Forelimb muscle (tissue), 1 donor: Measurements from ENCODE around the gene KIF22. TPM values are rescaled to one million over a fixed set of nuclear protein-coding genes. Genes with fewer than 3 reads are reported as not detected.
"Not testable (repeated sequence)": the region's sequence is repeated elsewhere in the genome, so short reads cannot be mapped to it uniquely, and the experiment has no call there.

ENCODE experiments used
- DNase-seq: peaks from one replicate; pipeline ENCODE4 v3.0.0-alpha.2; 2013; ENCODE audit warnings: low read depth
- polyA plus RNA-seq: library from polyadenylated mRNA; unstranded; fragments of 120-200 nt; gene quantifications from one replicate; pipeline ENCODE4 v1.2.1, GENCODE V29; 2013; ENCODE audit not compliant: insufficient read length

KIF22 gene
- polyA plus RNA-seq: 24.9 TPM

- peak; percentile 97 for DNase-seq
These were observed at the start of gene KIF22 for GRCh38 chr16:29790183-29790948. KIF22 (plus strand) TSS chr16:29790751; CDS start chr16:29790760, 9 bp downstream.

DNA sequence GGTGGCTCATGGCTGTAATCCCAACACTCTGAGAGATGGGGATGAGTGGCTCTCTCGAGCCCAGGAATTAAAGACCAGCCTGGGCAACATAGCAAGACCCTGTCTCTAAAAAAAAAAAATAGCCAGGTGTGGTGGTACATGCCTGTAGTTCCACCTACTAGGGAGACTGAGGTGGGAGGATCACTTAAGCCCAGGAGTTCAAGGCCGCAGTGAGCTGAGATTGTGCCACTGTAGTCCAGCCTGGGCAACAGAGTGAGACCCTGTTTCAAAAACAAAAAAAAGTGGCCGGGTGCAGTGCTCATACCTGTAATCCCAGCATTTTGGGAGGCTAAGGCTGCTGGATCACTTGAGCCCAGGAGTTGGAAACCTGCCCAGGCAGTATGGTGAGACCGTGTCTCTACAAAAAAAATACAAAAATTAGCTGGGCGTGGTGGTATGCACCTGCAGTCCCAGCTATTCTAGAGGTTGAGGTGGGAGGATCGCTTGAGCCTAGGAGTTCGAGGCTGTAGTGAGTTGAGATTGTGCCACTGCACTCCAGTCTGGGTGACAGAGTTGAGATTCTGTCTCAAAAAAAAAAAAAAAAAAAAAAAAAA lies 47.8 kb upstream of the KIF22 start:
- no peak for DNase-seq

GRCh38 chr16:29743475-29743826 lies 47.1 kb upstream of the KIF22 start:
- DNase-seq: no peak

DNA sequence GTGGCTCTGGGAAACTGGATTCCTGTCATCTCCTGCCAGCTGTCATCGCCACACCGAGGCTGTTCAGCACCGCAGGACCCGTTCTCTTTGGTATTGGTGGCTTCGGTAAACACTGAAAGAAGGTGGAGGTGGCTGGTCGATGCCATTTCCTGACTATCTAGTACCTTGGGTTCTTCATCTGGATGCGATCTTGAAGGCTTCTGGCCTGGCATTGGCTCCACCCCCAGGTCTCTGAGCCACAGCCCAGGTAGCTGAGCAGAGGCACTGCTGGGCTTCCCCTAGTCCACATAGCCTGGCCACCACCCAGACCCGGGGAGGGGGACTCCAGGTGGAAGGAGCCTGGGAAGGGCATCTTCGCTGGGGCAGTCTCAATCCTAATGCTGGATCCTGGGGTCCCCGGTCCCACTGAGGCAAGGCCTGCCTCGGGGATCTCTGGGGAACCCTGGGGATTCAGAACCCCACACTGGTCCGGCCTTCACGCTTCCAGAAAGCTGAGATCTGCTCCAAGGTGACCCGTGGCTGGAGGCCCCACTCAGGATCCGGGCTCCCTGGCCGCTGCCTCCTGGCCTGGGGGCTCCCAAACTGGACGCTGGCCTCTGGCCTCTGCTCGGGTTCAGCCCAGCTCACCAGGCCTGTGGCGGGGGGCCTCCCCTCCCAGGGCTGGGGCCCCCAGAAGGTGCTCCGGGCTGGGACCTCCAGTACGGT lies 46.6 kb upstream of the KIF22 start:
- DNase-seq: no peak

DNA sequence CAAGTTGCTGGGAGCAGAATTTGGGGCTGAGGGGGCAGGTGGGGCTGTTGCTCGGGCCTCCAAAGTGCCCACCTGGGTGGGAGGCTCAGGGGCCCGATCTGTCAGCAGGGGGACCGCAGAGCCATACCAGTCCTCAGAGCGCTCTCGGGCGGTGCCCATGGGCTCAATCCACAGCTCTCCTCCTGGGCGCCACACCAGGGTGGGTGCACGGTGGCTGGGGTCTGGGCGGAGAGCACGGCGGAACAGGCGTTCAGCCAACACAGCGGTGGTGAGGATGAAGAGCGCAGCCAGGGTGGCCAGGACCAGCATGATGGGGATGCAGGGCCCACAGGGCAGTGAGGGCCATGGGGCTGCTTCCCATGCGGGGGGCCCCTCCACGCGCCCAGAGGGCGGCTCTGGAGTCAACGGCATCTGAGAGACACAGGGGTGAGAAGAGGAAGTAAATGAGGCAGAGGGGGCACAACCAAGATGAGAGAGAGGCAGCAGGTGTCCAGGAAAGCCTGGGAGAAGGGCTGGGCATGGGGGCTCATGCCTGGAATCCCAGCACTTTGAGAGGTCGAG lies 45.9 kb upstream of the KIF22 start:
- no peak for DNase-seq

DNA sequence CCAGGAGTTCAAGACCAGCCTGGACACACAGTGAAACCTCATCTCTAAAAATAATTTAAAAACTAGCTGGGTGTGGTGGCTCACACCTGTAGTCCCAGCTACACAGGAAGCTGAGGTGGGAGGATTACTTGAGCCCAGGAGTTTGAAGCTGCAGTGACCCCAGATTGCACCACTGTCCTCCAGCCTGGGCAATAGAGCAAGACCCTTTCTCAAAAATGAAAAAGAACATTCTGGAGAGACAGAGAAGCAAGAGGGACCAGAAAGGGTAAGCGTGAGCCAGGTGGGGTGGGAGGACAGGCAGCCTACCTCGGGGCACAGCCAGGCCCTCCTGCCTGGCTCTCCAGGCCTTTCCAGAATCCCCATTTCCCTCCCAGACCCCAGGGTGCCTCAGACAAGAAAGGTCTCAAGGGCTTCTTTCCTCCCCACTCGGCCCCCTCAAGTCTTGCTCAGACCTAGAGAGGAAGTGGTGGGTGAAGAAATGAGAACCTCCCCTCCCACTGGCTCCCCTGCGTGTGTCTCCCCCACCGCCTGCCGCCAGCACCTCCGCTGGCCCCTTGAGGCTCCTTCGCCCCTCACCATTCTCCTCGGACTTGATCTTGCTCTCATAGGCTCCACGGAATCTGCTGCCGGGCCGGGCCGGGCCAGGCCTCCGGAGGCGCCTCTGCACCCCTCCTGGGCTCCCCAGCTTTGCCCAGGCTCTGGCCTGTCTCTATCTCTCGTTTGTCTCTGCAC lies 45.3 kb upstream of the KIF22 start:
- no peak for DNase-seq

DNA sequence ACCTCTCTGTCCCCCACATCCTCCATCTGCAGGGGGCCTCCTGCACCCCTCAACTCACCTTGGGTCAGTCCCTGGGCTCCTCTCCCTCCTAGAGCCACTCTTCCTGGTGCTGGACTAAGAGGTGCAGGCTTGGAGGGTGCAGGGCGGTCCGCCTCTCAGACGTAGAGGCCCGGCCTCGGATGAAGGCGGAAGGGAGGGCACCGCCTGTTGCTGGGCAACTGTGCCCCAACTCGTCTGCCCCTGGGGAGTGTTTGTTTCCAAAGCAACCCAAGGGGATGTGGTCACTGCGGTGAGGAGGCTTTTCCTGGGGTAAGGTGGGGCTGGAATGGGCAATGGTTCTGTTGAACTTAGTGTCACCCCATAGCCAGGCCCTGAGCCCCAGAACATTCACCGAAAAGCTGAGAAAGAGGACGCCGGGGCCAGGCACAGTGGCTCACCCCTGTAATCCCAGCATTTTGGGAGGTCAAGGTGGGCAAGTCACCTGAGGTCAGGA lies 44.7 kb upstream of the KIF22 start, which contains the start of gene C16orf54:
Gene C16orf54 (minus strand): TSS at position 138 of the 493 bp plus-strand sequence. CDS start 1,039 bp downstream, outside the sequence.
- DNase-seq: no peak

GRCh38 chr16:29746518-29746917 lies 44.0 kb upstream of the KIF22 start:
- DNase-seq: not testable (repeated sequence)

- DNase-seq: no peak
These were observed 42.4 kb upstream of the KIF22 start for GRCh38 chr16:29747947-29748759.

DNA sequence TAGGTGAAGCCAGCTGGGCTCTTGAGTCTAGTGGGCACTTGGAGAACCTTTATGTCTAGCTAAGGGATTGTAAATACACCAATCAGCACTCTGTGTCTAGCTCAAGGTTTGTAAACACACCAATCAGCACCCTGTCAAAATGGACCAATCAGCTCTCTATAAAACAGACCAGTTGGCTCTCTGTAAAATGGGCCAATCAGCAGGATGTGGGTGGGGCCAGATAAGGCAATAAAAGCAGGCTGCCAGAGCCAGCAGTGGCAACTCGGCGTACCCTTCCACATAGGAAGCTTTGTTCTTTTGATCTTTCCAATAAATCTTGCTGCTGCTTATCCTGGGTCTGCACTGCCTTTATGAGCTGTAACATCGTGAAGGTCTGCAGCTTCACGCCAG lies 41.8 kb upstream of the KIF22 start:
- not testable (repeated sequence) for DNase-seq

DNA sequence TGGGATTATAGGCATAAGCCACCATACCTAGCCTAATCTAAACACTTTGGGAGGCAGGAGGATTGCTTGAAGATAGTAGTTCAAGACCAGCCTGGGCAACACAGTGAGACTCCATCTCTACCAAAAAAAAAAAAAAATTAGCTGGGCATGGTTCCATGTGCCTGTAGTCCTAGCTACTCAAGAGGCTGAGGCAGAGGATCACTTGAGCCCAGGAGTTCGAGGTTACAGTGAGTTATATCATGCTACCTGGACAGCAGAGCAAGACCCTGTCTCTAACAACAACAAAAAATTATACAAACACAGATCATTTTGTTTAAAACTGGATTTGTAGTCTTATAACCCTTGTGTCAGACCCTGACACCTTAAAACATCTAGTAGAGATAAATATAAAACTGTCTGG lies 37.0 kb upstream of the KIF22 start:
- no peak for DNase-seq

DNA sequence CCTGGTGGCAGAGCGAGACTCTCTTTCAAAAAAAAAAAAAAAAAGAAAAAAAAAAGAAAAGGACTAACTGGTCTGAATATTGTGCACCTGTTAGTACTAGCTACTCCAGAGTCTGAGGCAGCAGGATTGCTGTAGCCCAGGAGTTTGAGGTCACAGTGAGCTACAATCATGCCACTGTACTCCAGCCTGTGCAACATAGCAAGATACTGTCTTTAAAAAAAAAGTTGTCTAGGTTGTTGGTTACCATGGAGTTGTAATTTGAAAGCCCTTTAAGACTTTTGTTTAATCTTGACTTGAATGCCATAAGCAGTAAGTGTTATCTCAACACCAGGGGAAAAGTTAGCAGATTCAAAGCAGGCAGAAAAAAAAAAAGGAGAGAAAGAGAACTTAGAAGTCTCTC lies 33.9 kb upstream of the KIF22 start:
- DNase-seq: no peak

- DNase-seq: not testable (repeated sequence)
These were observed 33.5 kb upstream of the KIF22 start for GRCh38 chr16:29757086-29757485.

DNA sequence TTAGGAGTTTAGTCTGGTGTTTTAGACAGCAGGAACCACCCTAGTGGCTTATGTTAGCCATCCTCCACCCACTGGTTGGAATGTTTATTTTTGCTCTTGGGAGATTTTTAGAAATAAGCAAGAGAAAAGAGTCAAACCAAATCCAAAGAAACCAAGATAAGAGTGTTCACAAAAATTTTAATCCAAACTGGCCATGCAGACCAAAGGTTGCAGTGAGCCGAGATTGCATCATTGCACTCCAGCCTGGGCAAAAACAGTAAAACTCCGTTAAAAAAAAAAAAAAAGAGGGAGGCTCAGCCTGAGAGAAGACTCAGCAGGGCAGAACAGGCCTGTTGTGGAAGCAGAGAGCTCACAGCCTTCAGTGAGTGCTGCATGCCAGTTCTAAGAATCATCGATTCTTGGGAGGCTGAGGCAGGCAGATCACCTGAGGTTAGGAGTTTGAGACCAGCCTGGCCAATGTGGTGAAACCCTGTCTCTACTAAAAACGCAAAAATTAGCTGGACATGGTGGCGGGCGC lies 32.5 kb upstream of the KIF22 start:
- no peak for DNase-seq

GRCh38 chr16:29760567-29761279 lies 29.8 kb upstream of the KIF22 start:
- DNase-seq: no peak

- not testable (repeated sequence) for DNase-seq
These were observed 29.3 kb upstream of the KIF22 start for GRCh38 chr16:29761280-29761651.

- DNase-seq: no peak
These were observed 28.7 kb upstream of the KIF22 start for GRCh38 chr16:29761882-29762281.

DNA sequence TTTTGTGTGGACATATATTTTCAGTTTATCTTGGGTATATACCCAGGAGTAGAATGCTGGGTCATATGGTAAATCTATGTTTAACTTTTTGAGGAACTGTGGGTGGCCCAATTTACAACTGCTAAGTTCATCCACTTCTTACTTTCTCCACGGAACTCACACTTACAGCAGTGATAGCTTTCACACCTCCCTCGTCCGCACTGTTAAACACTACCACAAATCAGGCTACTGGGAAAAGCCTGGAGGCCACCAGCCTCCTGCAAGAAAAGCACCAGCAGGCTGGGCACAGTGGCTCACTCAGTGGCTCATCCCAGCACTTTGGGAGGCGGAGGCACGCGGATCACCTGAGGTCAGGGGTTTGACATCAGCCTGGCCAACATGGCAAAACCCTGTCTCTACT lies 27.2 kb upstream of the KIF22 start:
- DNase-seq: no peak

GRCh38 chr16:29765167-29766032 lies 25.2 kb upstream of the KIF22 start:
- no peak for DNase-seq
